ENCODE results near the gene PEX1. TPM values are rescaled to one million over a fixed set of nuclear protein-coding genes. Genes with fewer than 3 reads are reported as not detected.

Gene PEX1
- total and polyA plus RNA-seq, 2 of the 4 experiments (the other 2 are of a cell fraction), result 8.1 to 12.7 TPM

GRCh38 chr7:92517631-92518030, 10.7 kb downstream of the PEX1 start:
- ChIA-PET CTCF (interaction anchor here (0.7 to 1.9 kb wide), 2 partner anchors 11 to 83 kb away, joined by 3 to 6 read pairs; partner anchors contain the start of genes PEX1 and RBM48), POLR2A (ENCODE audit: unreplicated experiment) (no interaction called here)
- Histone ChIP-seq H3K79me1 (ENCODE audit: low read depth in 1 of 2, low read length in 2 of 2) (0 out of 4 replicates have a peak, but pooled peaks cover 0 to 2% of the 10 kb centered on the region in 2 experiments), H2BK15ac (ENCODE audit: low read depth, low read length) (no peak overlapping the region), H3K9me3 (ENCODE audit: control insufficient read depth, insufficient read depth, low read length) (no peaks in the 10 kb centered on the region), H4K8ac (ENCODE audit: low read depth in 2 of 2, low read length in 2 of 2) (no peak overlapping the region), H2AK5ac (ENCODE audit: low read depth, low read length) (no peak overlapping the region), H2AK9ac (replicated peaks; ENCODE audit: low read depth, low read length, poor library complexity) (no peak overlapping the region), H2BK5ac (ENCODE audit: low read depth, low read length, poor library complexity, severe bottlenecking) (no peak overlapping the region), H2BK120ac (ENCODE audit: low read depth, low read length) (no peak overlapping the region), H2AFZ (replicated peaks; ENCODE audit: low read length, poor library complexity) (no peak overlapping the region), H3K9ac (ENCODE audit: low read depth, low read length) (no peak overlapping the region), H3K56ac (ENCODE audit: extremely low read depth, insufficient read depth, low read length) (no peak overlapping the region), H3K14ac (replicated peaks; ENCODE audit: low read depth, low read length) (no peak overlapping the region), H3K4me3 (ENCODE audit: insufficient read depth, low read depth, low read length) (no peak overlapping the region), H3K4me1 (ENCODE audit: control insufficient read depth, insufficient read depth, low read length) (no peaks in the 10 kb centered on the region), H3K36me3 (ENCODE audit: control insufficient read depth, insufficient read depth, low read length) (peaks cover 6% of the 10 kb centered on the region; the same call in 1 of the 2 replicates), H3K4me2 (ENCODE audit: low read depth, low read length) (no peak overlapping the region; the same call in 1 of the 2 replicates), H3K23ac (ENCODE audit: low read depth, low read length) (no peak overlapping the region), H4K5ac (ENCODE audit: low read depth, low read length) (no peak overlapping the region), H4K91ac (ENCODE audit: insufficient read depth, low read depth, low read length) (no peak overlapping the region), H3K27ac (ENCODE audit: insufficient read depth, low read length) (no peak overlapping the region), H3K9me1 (ENCODE audit: insufficient read depth, low read length) (no peaks in the 10 kb centered on the region), H3K4ac (ENCODE audit: low read depth, low read length) (no peak overlapping the region), H3K27me3 (ENCODE audit: control insufficient read depth, insufficient read depth, low read length) (no peaks in the 10 kb centered on the region), H2BK20ac (ENCODE audit: low read depth, low read length) (no peak overlapping the region), H4K20me1 (ENCODE audit: insufficient read depth, low read length) (no peaks in the 10 kb centered on the region), H3K18ac (ENCODE audit: low read depth, low read length) (no peak overlapping the region)
- no peak for TF ChIP-seq USF2 (IDR thresholded peaks at IDR 0.05; ENCODE audit: low read depth, low read length)
- ATAC-seq (ENCODE audit: low read depth), result no peak
- in situ Hi-C loops (cut with MboI; ENCODE audit: low sequenced_read_pairs), result no loop called here
- WGBS, 2 experiments (ENCODE audit: extremely low coverage in 2 of 2, insufficient read length in 1 of 2), result no CpG with 5 or more reads among the region's 3 CpGs
- intact Hi-C loops (cut with micrococcal nuclease), result no loop called here
- BruUV-seq (replicated peaks), result TSS peak; percentile 85
- peak; percentile 64 for DNase-seq
- dilution Hi-C loops (cut with HindIII; ENCODE audit: low sequenced_read_pairs, unreplicated experiment), result no loop called here

Measured in IMR-90 (cell line).